Right lobe of liver (tissue), 4 donors: Measurements from ENCODE around the gene UNC93B1.

Source experiments
- POLR2A ChIP-seq: fragments of 450-650 bp; IDR thresholded peaks from one replicate; pipeline ENCODE4 v1.6.1; 2017; ENCODE audit warnings: antibody characterized with exemption, mild to moderate bottlenecking
- TF ChIP-seq, protein P1 (sequence below), 4 donors: fragments of 200-600 bp in 3 of 4; fragments of 450-650 bp in 1 of 4; IDR thresholded peaks; one replicate each; pipeline versions ENCODE4 v1.5.1 to v1.8.0; 2016 to 2022; ENCODE audit warnings: antibody characterized with exemption in 4 of 4, mild to moderate bottlenecking in 2 of 4
- donor health status: DM: no; HTN: no; CAD: no.
- donor health status: DM: no; HTN: no; CAD: no.
- donor health status: DM: no; HTN: yes; CAD: no.

DNA sequence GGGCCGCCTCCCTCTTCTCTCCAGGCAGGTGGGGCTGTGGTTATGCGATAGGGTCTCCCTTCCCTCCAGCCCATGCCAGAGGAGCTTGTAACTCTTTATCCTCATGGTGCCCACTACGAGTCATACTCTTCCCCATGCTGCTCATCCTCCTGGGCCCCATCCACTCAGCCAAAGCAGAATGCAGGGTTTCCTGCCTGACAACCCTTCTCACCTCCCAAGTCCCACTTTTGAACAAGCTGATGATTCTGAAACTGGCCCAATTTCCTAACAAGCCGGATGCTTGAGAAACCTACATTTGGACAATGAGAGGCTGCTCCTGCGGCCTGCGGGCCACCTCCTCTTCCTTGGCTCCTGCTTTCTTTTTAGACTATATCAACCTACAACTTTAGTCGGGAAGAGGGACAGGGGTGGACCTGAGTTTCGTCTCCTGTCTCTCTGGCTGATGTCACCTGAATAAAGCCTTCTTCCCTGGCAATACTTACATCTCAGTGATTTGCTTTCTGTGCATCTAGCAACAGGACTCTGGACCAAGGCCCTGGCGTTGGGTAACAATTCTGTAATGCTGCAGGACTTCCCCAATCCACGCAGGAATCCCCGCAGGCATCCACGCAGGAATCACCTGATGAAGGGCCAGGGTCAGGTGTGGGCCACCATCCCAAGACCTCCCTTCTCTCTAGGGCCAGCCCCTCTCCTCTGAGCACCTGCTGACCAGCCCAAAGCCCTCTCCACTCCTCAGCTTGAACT lies 25.1 kb upstream of the UNC93B1 start:
- no peak for TF ChIP-seq POLR2A
- TF ChIP-seq, protein P1, sequence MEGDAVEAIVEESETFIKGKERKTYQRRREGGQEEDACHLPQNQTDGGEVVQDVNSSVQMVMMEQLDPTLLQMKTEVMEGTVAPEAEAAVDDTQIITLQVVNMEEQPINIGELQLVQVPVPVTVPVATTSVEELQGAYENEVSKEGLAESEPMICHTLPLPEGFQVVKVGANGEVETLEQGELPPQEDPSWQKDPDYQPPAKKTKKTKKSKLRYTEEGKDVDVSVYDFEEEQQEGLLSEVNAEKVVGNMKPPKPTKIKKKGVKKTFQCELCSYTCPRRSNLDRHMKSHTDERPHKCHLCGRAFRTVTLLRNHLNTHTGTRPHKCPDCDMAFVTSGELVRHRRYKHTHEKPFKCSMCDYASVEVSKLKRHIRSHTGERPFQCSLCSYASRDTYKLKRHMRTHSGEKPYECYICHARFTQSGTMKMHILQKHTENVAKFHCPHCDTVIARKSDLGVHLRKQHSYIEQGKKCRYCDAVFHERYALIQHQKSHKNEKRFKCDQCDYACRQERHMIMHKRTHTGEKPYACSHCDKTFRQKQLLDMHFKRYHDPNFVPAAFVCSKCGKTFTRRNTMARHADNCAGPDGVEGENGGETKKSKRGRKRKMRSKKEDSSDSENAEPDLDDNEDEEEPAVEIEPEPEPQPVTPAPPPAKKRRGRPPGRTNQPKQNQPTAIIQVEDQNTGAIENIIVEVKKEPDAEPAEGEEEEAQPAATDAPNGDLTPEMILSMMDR (IDR thresholded peaks at IDR 0.05) = no peak
